GM18505 (cell line): ENCODE results near the gene SERPINB6.
A peak's percentile ranks its signal among the peaks of the same experiment; 100 is the strongest.
"Not testable (repeated sequence)": the region's sequence is repeated elsewhere in the genome, so short reads cannot be mapped to it uniquely, and the experiment has no call there.

Source experiments
- ATAC-seq: cut with Tn5 transposase; IDR thresholded peaks from one replicate; pipeline ENCODE4 v1.9.1; 2021; ENCODE audit not compliant: unreplicated experiment
- POLR2A ChIP-seq: IDR thresholded peaks from 4 replicates; pipeline ENCODE4 v1.6.1; 2011; ENCODE audit warnings: borderline replicate concordance; ENCODE audit not compliant: insufficient read depth, insufficient read length; ENCODE audit errors: extremely low read depth

Gene SERPINB6

DNA sequence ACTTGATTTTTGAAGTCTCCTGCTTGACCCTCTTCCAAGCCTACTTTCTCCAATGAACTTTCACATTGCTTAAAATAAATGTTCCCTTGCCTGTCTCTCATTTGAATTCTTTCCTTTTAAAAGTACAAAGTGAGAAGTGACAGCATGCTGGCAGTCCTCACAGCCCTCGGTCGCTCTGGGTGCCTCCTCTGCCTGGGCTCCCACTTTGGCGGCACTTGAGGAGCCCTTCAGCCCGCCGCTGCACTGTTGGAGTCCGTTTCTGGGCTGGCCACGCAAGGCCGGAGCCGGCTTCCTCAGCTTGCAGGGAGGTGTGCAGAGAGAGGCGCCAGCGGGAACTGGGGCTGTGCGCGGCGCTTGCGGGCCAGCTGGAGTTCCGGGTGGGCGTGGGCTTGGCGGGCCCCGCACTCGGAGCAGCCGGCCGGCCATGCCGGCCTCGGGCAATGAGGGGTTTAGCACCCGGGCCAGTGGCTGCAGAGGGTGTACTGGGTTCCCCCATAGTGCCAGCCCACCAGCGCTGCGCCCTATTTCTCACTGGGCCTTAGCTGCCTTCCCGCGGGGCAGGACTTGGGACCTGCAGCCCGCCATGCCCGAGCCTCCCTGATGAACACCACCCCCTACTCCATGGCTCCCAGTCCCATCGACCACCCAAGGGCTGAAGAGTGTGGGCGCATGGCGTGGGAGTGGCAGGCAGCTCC is 31.9 kb downstream of the SERPINB6 start:
- no peak for TF ChIP-seq POLR2A
- no peak for ATAC-seq

DNA sequence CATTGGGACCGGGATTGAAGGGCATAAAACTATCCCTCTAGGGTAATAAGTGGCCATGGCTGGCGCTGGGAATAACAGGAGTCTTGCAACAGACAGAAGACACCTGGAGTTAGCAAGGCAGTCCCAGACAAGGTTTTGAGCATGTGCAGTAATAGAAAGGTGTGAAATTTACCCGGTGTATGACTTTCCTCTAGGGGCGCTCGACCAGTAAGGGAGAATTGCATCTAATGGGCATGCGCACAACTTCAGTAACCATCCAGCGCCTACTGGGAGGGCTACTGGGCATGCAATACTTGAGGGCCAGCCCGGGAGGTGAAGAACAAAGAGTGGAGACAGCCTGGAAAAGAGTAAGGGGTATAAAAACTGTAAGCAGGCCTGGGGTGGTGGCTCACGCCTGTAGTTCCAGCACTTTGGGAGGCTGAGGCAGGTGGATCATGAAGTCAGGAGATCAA is 32.7 kb downstream of the SERPINB6 start:
- no peak for ATAC-seq
- no peak for TF ChIP-seq POLR2A

DNA sequence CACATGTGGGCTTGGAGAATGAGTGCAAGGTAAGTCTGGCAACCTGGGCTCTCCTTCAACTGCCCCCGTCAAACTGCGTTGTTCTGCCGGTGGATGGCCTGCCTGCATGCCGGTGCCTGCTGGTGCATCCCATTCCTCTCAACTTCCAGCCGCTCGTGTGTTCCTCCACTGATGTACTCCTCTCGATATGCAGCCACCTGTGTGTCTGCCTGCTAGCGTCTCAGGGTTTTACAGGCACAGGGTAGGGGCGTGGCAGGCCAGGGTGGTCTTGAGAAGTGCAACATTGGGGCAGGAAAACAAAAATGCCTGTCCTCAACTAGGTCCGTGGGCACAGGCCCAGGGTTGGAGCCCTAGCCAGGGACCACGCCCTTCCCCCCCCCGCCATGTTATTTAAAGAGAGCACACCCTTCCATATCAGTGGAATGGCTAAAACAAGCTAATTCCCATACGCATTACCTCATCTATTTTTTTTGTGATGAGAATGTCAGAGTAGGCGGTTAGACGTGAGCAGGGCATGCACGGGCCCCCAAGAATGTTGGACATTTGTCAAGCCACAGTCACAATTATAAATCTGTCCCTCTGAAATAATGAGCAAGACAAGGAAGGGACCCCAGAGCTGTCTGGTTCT is 33.2 kb downstream of the SERPINB6 start:
- ATAC-seq, result no peak
- TF ChIP-seq POLR2A, result no peak

DNA sequence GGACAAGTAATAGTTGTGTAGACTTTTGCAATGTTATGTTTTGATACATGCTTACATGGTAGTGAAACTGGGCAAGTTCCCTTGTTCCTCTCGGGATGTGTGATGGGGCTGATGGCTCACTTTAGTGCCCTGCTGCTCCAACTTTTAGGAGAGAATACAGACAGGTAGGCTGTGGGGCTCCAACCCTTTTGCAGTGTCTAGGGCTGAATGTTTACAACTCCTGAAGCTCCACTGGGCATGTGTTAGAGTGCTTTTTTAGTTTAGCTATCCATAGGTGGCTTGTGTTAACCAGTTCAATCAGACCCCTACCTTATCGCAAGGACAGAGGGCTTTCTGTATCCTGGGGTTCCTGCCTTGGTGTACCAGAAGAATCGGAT is 33.8 kb downstream of the SERPINB6 start:
- ATAC-seq, result no peak
- no peak for TF ChIP-seq POLR2A

DNA sequence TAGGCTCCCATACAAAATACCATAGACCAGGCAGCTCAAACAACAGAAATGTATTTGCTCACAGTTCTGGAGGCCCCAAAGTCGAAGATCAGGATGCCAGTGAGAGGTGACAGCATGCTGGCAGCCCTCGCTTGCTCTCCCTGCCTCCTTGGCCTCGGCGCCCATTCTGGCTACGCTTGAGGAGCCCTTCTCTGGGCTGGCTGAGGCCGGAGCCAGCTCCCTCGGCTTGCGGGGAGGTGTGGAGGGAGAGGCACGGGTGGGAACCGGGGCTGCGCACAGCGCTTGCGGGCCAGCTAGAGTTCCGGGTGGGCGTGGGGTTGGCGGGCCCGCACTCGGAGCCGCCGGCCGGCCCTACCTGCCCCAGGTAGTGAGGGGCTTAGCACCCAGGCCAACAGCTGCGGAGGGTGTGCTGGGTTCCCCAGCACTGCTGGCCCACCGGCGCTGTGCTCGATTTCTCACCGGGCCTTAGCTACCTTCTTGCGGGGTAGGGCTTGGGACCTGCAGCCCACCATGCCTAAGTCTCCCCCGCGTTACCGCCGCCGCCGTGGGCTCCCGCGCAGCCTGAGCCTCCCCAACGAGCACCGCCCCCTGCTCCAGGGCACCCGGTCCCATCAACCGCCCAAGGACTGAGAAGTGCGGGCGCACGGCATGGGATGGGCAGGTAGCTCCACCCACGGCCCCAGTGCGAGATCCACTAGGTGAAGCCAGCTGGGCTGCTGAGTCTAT is 35.6 kb downstream of the SERPINB6 start:
- TF ChIP-seq POLR2A, result no peak
- no peak for ATAC-seq

DNA sequence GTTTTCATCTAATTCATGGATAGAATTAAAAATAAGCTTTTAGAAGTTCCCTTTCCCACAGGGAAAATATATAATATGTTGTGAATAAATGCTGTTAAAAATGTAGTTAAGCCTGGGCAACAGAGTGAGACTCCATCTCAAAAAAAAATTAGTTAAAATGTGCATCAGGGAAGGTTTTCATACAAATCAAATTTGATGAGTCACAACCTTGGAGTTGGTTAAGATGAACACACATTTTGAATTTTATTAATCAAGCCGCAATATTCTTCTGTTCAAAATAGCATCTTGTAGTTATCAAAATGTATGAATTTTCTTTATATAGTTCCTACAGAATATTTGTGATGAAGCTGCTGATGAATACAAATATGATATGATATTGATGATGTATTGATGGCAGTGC is 37.3 kb downstream of the SERPINB6 start:
- no peak for ATAC-seq
- TF ChIP-seq POLR2A, result no peak

DNA sequence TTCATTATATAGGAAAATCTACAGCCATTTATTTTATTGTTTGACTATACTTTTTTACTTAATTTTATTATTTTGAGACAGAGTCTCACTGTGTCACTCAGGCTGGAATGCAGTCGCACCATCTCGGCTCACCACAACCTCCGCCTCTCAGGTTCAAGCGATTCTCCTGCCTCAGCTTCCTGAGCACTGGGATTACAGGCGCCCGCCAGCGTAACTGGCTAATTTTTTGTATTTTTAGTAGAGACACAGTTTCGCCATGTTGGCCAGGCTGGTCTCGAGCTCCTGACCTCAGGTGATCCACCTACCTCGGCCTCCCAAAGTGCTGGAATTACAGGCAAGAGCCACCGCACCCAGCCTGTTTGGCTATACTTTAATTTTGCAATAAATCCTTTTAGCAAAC is 38.5 kb downstream of the SERPINB6 start:
- ATAC-seq, result not testable (repeated sequence)

DNA sequence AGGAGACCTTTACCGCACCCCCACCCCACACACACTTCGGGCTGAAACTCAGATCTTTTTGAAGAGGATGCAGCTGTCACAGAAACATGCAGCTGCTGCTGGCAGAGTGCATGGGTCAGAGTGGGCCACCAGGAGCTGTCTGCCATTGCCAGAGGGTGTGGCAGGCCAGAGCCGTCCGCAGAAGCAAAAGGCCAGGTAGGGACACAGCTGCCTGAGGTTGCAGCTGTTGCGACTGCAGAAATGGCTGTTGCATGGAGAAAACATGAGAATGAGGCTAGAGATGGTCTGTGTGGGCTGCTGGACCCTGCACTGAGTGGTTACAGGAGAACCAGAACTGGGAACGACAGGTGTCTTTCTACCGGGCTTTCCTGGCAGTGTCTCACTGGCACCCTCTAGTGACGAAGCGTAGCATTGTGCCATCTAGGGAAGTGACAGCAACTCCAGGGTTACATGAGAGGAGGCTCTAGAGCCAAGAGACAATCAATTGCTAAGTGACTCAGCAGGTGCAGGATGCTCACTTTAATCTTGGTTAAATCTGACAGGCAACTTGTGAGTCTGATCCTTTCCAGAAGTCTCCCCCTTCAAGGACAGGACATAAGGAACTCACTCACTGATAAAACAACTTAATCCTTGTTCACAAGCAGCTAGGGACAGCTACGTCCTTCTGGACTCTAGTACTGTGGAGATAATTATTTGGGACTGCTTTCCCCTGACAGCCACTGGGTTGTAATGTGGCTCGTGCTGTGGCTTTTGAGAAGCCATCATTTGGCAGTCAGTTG is 39.2 kb downstream of the SERPINB6 start:
- no peak for TF ChIP-seq POLR2A
- peak; percentile 73 for ATAC-seq

DNA sequence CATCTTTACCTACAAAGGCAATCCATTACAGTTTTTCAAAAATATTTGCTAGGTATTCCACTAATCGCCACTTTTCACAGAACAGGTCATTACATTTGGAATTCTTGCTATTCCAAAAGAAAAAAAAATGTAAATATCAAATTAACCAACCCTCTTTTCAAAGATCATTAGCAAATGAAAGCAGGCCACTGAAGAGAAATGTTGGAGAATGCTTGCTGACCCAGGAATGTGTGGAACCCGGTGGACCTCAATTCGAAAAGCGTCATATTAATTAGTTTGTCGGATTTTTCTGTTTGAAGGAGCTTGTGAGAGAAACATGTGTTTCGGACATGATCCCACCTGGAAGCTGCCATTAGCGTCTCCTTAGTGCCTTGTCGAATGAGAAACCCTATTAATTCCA is 40.3 kb downstream of the SERPINB6 start:
- TF ChIP-seq POLR2A, result no peak
- no peak for ATAC-seq

DNA sequence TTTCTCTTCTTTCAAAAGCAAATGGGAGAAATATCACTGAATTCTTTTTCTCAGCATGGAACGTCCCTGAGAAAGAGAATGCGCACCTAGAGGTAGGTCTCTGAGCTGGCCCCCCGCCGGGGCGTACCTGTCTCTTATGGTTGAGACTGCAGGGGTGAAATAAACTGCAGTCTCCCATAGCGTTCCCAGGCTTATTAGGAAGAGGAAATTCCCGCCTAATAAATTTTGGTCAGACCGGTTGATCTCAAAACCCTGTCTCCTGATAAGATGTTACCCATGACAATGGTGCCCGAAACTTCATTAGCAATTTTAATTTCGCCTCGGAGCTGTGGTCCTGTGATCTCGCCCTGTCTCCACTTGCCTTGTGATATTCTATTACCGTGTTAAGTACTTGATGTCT is 43.4 kb downstream of the SERPINB6 start:
- ATAC-seq, result not testable (repeated sequence)

DNA sequence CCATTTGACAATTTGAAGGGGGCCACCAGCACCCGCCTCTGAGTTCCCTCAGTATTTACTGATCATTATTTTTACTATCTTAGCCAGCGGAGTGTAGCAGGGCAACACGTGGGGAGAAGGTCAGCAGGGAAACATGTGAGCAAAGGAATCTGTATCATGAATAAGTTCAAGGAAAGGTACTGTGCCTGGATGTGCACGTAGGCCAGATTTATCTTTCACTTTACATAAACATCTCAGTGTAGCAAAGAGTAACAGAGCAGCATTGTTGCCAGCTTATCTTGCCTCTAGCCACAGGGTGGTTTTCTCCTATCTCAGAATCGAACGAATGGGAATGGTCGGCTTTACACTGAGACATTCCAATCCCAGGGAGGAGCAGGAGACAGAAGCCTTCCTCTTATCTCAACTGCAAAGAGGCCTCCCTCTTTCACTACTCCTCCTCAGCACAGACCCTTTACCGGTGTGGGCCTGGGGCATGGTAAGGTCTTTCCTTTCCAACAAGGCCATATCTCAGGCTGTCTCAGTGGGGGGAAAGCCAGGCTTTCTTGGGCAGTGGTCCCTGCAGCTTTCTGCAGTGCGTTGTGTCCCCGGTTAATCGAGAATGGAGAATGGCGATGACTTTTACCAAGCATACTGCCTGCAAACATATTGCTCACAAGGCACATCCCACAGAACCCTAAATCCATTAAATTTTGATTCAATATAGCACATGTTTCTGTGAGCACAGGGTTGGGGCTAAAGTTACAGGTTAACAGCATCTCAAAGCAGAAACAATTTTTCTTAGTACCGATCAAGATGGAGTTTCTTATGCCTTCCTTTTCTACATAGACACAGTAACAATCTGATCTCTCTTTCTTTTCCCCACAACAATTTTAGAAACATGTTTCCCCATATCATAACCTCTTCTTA is 45.3 kb downstream of the SERPINB6 start:
- not testable (repeated sequence) for ATAC-seq

DNA sequence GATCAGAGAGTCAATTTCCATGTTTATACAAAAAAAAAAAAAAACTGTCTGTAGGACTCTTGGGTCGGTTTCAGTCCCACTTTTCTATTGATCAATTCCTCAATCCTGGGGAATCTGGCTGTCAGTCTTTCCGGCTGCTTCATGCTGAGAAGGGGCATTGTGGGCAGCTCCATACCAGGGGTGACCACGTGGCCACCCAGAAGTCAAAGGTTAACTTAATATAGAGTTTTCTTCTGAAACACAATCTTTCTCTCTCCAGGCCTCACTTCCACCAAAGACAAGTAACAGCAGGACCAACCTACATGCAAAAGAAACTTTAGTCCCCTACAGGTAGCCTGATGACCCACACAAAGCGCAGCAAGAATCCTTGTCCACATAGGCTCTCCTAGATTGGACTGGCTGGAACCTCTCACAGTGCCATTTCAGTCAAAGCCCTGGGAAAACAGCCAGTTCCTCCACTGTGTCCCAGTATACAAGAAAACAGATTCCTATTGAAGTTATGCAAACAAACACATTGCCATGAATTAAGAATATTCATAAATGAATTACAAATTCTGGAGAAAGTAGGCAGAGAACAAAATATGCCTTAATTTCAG is 49.7 kb downstream of the SERPINB6 start:
- TF ChIP-seq POLR2A, result no peak
- ATAC-seq, result no peak
